Activated B cell treated with CpG ODN at 0.5 μM for 24 hours (primary cell): ENCODE data around the gene SLC8A3. TPM values are rescaled to one million over a fixed set of nuclear protein-coding genes. Genes with fewer than 3 reads are reported as not detected.

Experiments
- ATAC-seq: fragments of 200-7000 bp; cut with Tn5 transposase; one replicate; pipeline ENCODE4 v1.10.0; 2021; ENCODE audit warnings: low read depth, mild to moderate bottlenecking, moderate library complexity
- CTCF ChIA-PET: fragments of 350-600 bp; sonication (Branson Sonifier 250); formaldehyde crosslinking; loops from one replicate; lab custom pipeline; 2021; ENCODE audit warnings: antibody characterized with exemption; lab: Charles Lee
- POLR2A ChIA-PET: fragments of 350-600 bp; sonication (Branson Sonifier 250); formaldehyde crosslinking; loops from one replicate; lab custom pipeline; 2021; ENCODE audit warnings: antibody characterized with exemption; lab: Charles Lee
- DNase-seq: peaks from one replicate; pipeline ENCODE4 v3.0.0; 2022
- H3K27ac Mint-ChIP-seq: one replicate; pipeline ENCODE4 v1.8.0; 2020; ENCODE audit warnings: mixed read lengths
- H3K27me3 Mint-ChIP-seq: one replicate; pipeline ENCODE4 v1.8.0; 2021; ENCODE audit warnings: mixed read lengths
- H3K36me3 Mint-ChIP-seq: one replicate; pipeline ENCODE4 v1.8.0; 2021; ENCODE audit warnings: low read depth, mixed read lengths
- H3K4me1 Mint-ChIP-seq: one replicate; pipeline ENCODE4 v1.8.0; 2021; ENCODE audit warnings: mixed read lengths
- H3K4me3 Mint-ChIP-seq: one replicate; pipeline ENCODE4 v1.8.0; 2020; ENCODE audit warnings: mild to moderate bottlenecking, mixed read lengths
- H3K9me3 Mint-ChIP-seq: one replicate; pipeline ENCODE4 v1.8.0; 2020; ENCODE audit warnings: mixed read lengths
- intact Hi-C: fragments of 100-400 bp; cut with micrococcal nuclease; formaldehyde crosslinking; loops from one replicate; pipeline ENCODE4 v1.15.1; 2024
- total RNA-seq: library from RNA; stranded (reverse); gene quantifications from 2 replicates; pipeline ENCODE4 v1.2.3, GENCODE V29; 2022
- TF ChIP-seq, protein P1 (sequence below): fragments of 200-600 bp; IDR thresholded peaks from one replicate; pipeline ENCODE4 v1.8.0; 2022; ENCODE audit warnings: antibody characterized with exemption, mild to moderate bottlenecking

The SLC8A3 gene
- total RNA-seq, 1 donor from 2014 or later, result 0.13 TPM

DNA sequence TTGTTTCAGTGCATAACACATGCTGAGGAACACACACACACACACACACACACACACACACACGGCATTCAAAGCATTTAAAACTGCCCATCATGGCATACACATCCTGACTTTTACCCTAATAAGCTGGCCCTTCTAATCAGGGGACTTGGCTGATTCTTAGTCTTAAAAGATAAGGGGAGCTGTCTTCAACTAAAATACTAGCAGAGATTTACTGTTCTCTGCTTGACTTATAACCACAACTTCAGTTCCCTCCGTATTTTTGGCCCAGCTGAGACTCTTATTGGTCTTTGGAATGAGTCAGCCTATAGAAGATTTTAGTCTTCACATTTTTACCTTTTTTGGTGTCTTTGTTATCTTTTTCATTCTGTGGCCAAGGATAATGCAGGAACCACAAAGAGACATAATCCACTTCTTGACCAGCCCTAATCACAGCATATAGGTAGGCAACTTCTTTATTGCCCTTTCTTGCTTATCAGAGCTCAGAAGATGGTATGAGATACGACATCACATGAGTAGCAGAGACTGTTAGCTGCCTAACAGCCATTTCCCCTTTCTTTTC lies 25.1 kb upstream of the SLC8A3 start:
- Mint-ChIP-seq H3K36me3 (no peaks in the 10 kb centered on the region), H3K4me3 (no peak overlapping the region), H3K27me3 (peaks cover 7% of the 10 kb centered on the region), H3K27ac (no peak overlapping the region), H3K4me1 (no peaks in the 10 kb centered on the region), H3K9me3 (no peaks in the 10 kb centered on the region)
- POLR2A ChIA-PET, result no interaction called here
- TF ChIP-seq, protein P1, sequence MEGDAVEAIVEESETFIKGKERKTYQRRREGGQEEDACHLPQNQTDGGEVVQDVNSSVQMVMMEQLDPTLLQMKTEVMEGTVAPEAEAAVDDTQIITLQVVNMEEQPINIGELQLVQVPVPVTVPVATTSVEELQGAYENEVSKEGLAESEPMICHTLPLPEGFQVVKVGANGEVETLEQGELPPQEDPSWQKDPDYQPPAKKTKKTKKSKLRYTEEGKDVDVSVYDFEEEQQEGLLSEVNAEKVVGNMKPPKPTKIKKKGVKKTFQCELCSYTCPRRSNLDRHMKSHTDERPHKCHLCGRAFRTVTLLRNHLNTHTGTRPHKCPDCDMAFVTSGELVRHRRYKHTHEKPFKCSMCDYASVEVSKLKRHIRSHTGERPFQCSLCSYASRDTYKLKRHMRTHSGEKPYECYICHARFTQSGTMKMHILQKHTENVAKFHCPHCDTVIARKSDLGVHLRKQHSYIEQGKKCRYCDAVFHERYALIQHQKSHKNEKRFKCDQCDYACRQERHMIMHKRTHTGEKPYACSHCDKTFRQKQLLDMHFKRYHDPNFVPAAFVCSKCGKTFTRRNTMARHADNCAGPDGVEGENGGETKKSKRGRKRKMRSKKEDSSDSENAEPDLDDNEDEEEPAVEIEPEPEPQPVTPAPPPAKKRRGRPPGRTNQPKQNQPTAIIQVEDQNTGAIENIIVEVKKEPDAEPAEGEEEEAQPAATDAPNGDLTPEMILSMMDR, result no peak
- DNase-seq, result no peak
- no peak for ATAC-seq
- intact Hi-C loops, result no loop called here
- CTCF ChIA-PET, result no interaction called here

DNA sequence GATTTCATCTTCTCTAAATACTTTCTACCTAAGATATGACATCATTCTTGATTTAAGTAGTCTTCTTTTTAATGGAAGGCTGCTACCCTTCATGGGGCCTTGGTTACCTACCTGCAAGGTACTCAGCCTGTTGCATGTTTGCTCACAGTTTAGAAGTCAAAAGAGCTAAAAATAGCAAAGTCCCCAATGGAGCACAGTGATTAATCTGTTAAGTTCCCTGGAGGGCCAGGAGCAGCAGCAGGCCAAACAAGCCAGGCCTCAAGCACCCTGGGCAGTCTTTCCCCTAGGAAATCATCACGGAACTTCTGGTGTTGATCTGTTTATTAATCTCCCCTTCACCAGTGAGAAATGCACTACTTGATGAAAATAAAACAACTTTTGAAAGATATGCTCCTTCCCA lies 24.0 kb upstream of the SLC8A3 start:
- Mint-ChIP-seq H3K27ac (no peak overlapping the region), H3K36me3 (no peaks in the 10 kb centered on the region), H3K4me1 (no peaks in the 10 kb centered on the region), H3K9me3 (no peaks in the 10 kb centered on the region), H3K4me3 (no peak overlapping the region), H3K27me3 (peaks cover 11% of the 10 kb centered on the region)
- no peak for ATAC-seq
- intact Hi-C loops, result no loop called here
- no peak for DNase-seq
- POLR2A ChIA-PET, result no interaction called here
- CTCF ChIA-PET, result no interaction called here
- TF ChIP-seq, protein P1, result no peak

DNA sequence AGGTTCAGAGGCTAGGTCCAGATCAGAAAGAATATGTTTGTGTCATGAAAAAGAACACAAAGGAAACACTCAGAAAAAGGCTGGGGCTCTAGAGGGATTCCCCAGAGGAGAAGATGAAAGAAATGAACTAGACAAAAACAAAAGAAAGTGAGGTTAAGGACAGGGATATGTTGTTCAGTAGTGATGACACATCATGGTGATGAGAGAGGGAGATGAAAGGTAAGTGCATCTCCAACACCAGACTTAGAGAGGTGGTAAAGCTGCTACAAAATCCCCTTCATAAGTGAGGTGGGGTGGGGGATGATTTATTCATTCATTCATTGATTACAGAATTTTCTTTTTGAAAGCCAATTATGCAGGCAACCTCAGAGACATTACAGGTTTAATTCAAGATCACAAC lies 19.6 kb upstream of the SLC8A3 start:
- H3K27me3 Mint-ChIP-seq, result peaks cover 24% of the 10 kb centered on the region
- H3K36me3 Mint-ChIP-seq, result no peaks in the 10 kb centered on the region
- ATAC-seq (no peak), DNase-seq (no peak)
- intact Hi-C loops, result no loop called here
- H3K27ac Mint-ChIP-seq, result no peak overlapping the region
- no peaks in the 10 kb centered on the region for H3K4me1 Mint-ChIP-seq
- TF ChIP-seq, protein P1, result no peak
- no peak overlapping the region for H3K4me3 Mint-ChIP-seq
- ChIA-PET CTCF (no interaction called here), POLR2A (no interaction called here)
- H3K9me3 Mint-ChIP-seq, result no peaks in the 10 kb centered on the region

DNA sequence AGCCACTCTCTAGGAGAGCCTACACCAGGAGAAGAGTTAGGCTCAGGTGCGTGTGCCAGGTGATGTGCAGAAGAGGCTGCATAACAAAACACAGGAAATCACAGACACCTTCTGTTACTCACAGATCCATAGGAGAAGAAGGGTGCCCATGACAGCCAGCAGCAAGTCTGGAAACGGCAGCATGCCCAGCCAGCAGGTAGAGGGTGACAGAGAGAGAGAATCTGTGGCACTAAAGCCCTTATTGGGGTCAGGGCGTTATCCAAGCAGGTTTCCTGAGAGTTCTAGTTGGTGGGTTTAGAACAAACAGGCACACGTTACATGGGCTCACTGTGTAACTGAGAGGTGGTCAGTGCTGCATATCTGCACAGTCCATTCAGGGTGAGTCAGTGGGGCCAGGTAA lies 14.9 kb upstream of the SLC8A3 start:
- ChIA-PET POLR2A (no interaction called here), CTCF (no interaction called here)
- H3K36me3 Mint-ChIP-seq, result no peaks in the 10 kb centered on the region
- no peaks in the 10 kb centered on the region for H3K9me3 Mint-ChIP-seq
- TF ChIP-seq, protein P1, result no peak
- H3K27ac Mint-ChIP-seq, result no peak overlapping the region
- intact Hi-C loops, result no loop called here
- no peak overlapping the region for H3K4me3 Mint-ChIP-seq
- no peak for DNase-seq
- ATAC-seq, result no peak
- H3K27me3 Mint-ChIP-seq, result peaks cover 27% of the 10 kb centered on the region
- no peaks in the 10 kb centered on the region for H3K4me1 Mint-ChIP-seq

DNA sequence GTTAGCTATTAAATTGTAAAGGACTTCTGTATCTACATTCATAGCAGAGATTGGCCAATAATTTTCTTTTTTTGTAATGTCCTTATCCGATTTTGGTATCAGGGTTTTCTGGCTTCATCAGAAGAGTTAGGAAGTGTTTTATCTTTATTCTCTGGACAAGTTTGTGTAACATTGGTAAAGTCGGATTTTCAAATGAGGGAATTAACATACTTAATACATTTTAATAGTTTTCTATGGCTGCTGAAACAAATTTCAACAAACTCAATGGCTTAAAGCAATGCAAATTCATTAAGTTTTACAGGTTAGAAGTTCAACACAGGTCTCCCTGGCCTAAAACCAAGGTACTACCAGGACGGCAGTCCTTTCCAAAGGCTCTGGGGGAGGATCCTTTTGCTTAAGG lies 13.2 kb upstream of the SLC8A3 start:
- no peak for ATAC-seq

More for the DNA sequence above, 13.2 kb upstream of the SLC8A3 start:
- peaks cover 28% of the 10 kb centered on the region for H3K27me3 Mint-ChIP-seq
- TF ChIP-seq, protein P1, result no peak
- no peak overlapping the region for H3K27ac Mint-ChIP-seq
- no peaks in the 10 kb centered on the region for H3K36me3 Mint-ChIP-seq
- CTCF ChIA-PET, result no interaction called here
- H3K9me3 Mint-ChIP-seq, result no peaks in the 10 kb centered on the region
- no peak overlapping the region for H3K4me3 Mint-ChIP-seq
- POLR2A ChIA-PET, result no interaction called here
- no peak for DNase-seq
- intact Hi-C loops, result no loop called here
- no peaks in the 10 kb centered on the region for H3K4me1 Mint-ChIP-seq
